GM23338 (cell line): ENCODE data around the gene RAPGEF3. TPM values are rescaled to one million over a fixed set of nuclear protein-coding genes. Genes with fewer than 3 reads are reported as not detected.

Source experiments
- ATAC-seq: fragments of 200-7000 bp; cut with Tn5 transposase; 3 replicates; pipeline ENCODE4 v1.9.1; 2020
- DNase-seq: peaks from one replicate; pipeline ENCODE4 v3.0.0-alpha.2; 2015; ENCODE audit warnings: low spot score
- H2AFZ ChIP-seq: fragments of 200-600 bp; sonication (generic); 2 replicates; pipeline ENCODE4 v1.8.0; 2016; ENCODE audit warnings: antibody characterized with exemption, mild to moderate bottlenecking, moderate library complexity
- H3F3A ChIP-seq: fragments of 200-600 bp; sonication (generic); replicated peaks from 2 replicates; pipeline ENCODE4 v1.8.0; 2017; ENCODE audit warnings: antibody characterized with exemption, mixed run types, low read depth
- H3K27ac ChIP-seq: fragments of 200-600 bp; sonication (generic); 2 replicates; pipeline ENCODE4 v1.6.1; 2016; ENCODE audit warnings: low read depth
- H3K27me3 ChIP-seq: fragments of 200-600 bp; sonication (generic); 2 replicates; pipeline ENCODE4 v1.8.0; 2016; ENCODE audit warnings: mild to moderate bottlenecking, mixed run types, moderate library complexity; ENCODE audit not compliant: insufficient read depth
- H3K36me3 ChIP-seq: fragments of 200-600 bp; sonication (generic); 2 replicates; pipeline ENCODE4 v1.8.0; 2016; ENCODE audit warnings: mild to moderate bottlenecking; ENCODE audit not compliant: insufficient read depth
- H3K4me1 ChIP-seq: fragments of 200-600 bp; sonication (generic); 2 replicates; pipeline ENCODE4 v1.8.0; 2016; ENCODE audit warnings: mild to moderate bottlenecking, moderate library complexity; ENCODE audit not compliant: insufficient read depth
- H3K4me2 ChIP-seq: fragments of 200-600 bp; sonication (generic); 2 replicates; pipeline ENCODE4 v1.7.1; 2017; ENCODE audit warnings: mixed run types
- H3K4me3 ChIP-seq: fragments of 200-600 bp; sonication (generic); 2 replicates; pipeline ENCODE4 v1.6.1; 2016; ENCODE audit warnings: mixed run types
- H3K79me2 ChIP-seq: fragments of 200-600 bp; sonication (generic); replicated peaks from 2 replicates; pipeline ENCODE4 v1.8.0; 2017; ENCODE audit warnings: mild to moderate bottlenecking; ENCODE audit not compliant: insufficient read depth
- H3K9me2 ChIP-seq: fragments of 200-600 bp; sonication (generic); 2 replicates; pipeline ENCODE4 v1.8.0; 2017; ENCODE audit not compliant: insufficient read depth
- H4K20me1 ChIP-seq: fragments of 200-600 bp; sonication (generic); replicated peaks from 2 replicates; pipeline ENCODE4 v1.8.0; 2017; ENCODE audit warnings: mild to moderate bottlenecking; ENCODE audit not compliant: insufficient read depth
- H3K27ac Mint-ChIP-seq: 2 replicates; pipeline ENCODE4 v1.8.0; 2020; ENCODE audit warnings: inconsistent platforms, mild to moderate bottlenecking, moderate library complexity, mixed read lengths
- H3K27me3 Mint-ChIP-seq: 3 replicates; pipeline ENCODE4 v1.8.0; 2022; ENCODE audit warnings: low read depth, mild to moderate bottlenecking, moderate library complexity, mixed read lengths, inconsistent platforms; ENCODE audit not compliant: insufficient read depth, poor library complexity
- H3K36me3 Mint-ChIP-seq: 3 replicates; pipeline ENCODE4 v1.8.0; 2021; ENCODE audit warnings: low read depth, mild to moderate bottlenecking, inconsistent platforms, moderate library complexity, mixed read lengths
- H3K4me1 Mint-ChIP-seq: 3 replicates; pipeline ENCODE4 v1.8.0; 2020; ENCODE audit warnings: mild to moderate bottlenecking, inconsistent platforms, mixed read lengths
- H3K4me3 Mint-ChIP-seq: 3 replicates; pipeline ENCODE4 v1.8.0; 2021; ENCODE audit warnings: moderate library complexity, mild to moderate bottlenecking, inconsistent platforms, mixed read lengths
- H3K9me3 Mint-ChIP-seq: 3 replicates; pipeline ENCODE4 v1.8.0; 2020; ENCODE audit warnings: moderate library complexity, mild to moderate bottlenecking, inconsistent platforms, mixed read lengths
- CTCF ChIP-seq, 2 experiments: fragments of 200-600 bp in 1 of 2; sonication (generic) in 1 of 2; conservative IDR thresholded peaks; 2 replicates each; pipeline versions ENCODE4 v1.5.1 to v1.6.1; 2016 to 2017; ENCODE audit warnings: antibody characterized with exemption in 2 of 2, low read depth in 2 of 2, mild to moderate bottlenecking in 2 of 2, moderate library complexity in 1 of 2
- EZH2 ChIP-seq: fragments of 200-600 bp; sonication (generic); IDR thresholded peaks from one replicate; pipeline ENCODE4 v1.8.0; 2017; ENCODE audit warnings: antibody characterized with exemption, mild to moderate bottlenecking, low read depth; ENCODE audit not compliant: unreplicated experiment
- EZH2phosphoT487 ChIP-seq: fragments of 200-600 bp; sonication (generic); IDR thresholded peaks from one replicate; pipeline ENCODE4 v1.8.1; 2018; ENCODE audit warnings: antibody characterized with exemption; ENCODE audit not compliant: unreplicated experiment
- JUNB ChIP-seq: IDR thresholded peaks from one replicate; pipeline ENCODE4 v1.6.1; 2016; ENCODE audit warnings: antibody characterized with exemption; ENCODE audit not compliant: unreplicated experiment
- NANOG ChIP-seq: IDR thresholded peaks from 2 replicates; pipeline ENCODE4 v1.6.1; 2016; ENCODE audit warnings: antibody characterized with exemption, borderline replicate concordance
- POLR2AphosphoS5 ChIP-seq: IDR thresholded peaks from 2 replicates; pipeline ENCODE4 v1.6.1; 2016; ENCODE audit warnings: antibody characterized with exemption, low read depth
- REST ChIP-seq: IDR thresholded peaks from one replicate; pipeline ENCODE4 v1.6.1; 2018; ENCODE audit warnings: antibody characterized with exemption; ENCODE audit not compliant: unreplicated experiment
- ZNF114 ChIP-seq: fragments of 250-450 bp; sonication (Bioruptor Pico); IDR thresholded peaks from 2 replicates; pipeline ENCODE4 v1.5.0; 2020; ENCODE audit warnings: mild to moderate bottlenecking, moderate library complexity
- ZNF331 ChIP-seq: fragments of 250-450 bp; sonication (Bioruptor Pico); IDR thresholded peaks from 2 replicates; pipeline ENCODE4 v1.5.0; 2020; ENCODE audit warnings: low read depth, mild to moderate bottlenecking, moderate library complexity
- polyA plus RNA-seq: library from polyadenylated mRNA; unstranded; fragments of >200 nt; fragmentation: Nextera tagmentation; extraction: Ambion mirVana; gene quantifications from 2 replicates; pipeline ENCODE4 v1.2.1, GENCODE V29; 2016
- total RNA-seq: library from RNA; depleted of rRNA; stranded (reverse); fragments of >200 nt; shearing (Covaris generic); gene quantifications from 2 replicates; pipeline ENCODE4 v1.2.3, GENCODE V29; 2014

Gene RAPGEF3
- total and polyA plus RNA-seq, 2 experiments from 2014 or later, result 2.3 to 11.8 TPM

DNA sequence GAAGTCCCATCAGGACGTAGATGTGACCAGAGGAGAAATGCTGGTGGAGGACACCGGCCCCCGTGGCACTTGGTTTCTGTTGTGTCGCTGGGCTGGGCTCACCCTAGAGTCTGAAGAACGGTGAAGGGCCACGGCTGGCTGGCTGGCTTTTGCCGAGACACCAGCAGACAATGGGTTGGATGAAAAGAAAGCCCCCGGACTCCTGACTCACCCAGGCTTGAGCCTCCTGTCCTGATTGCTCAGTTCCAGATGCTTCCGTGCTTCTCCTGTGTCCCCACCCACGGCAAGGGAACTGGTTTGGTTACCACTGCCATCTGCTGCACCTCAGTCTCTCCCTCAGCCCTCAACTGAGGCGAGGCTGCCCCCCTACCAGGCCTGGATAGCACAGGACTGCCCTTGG, 23.0 kb downstream of the RAPGEF3 start:
- Histone ChIP-seq H3K36me3 (no peaks in the 10 kb centered on the region), H3K27ac (no peak overlapping the region; the same call in 1 of the 2 replicates), H3K4me1 (peaks cover 16% of the 10 kb centered on the region; the same call in 1 of the 2 replicates), H3K4me2 (peak overlapping the region; percentile 15; the same call in 1 of the 2 replicates), H3K27me3 (no peaks in the 10 kb centered on the region), H3K79me2 (no peaks in the 10 kb centered on the region), H3F3A (no peaks in the 10 kb centered on the region), H2AFZ (no peak overlapping the region), H3K4me3 (no peak overlapping the region), H4K20me1 (no peaks in the 10 kb centered on the region), H3K9me2 (no peaks in the 10 kb centered on the region)
- no peaks in the 10 kb centered on the region for H3K9me3 Mint-ChIP-seq
- H3K4me3 Mint-ChIP-seq, result no peak overlapping the region
- H3K27ac Mint-ChIP-seq, result no peak overlapping the region
- peaks cover 14% of the 10 kb centered on the region for H3K27me3 Mint-ChIP-seq
- H3K36me3 Mint-ChIP-seq, result no peaks in the 10 kb centered on the region
- no peak for ATAC-seq
- H3K4me1 Mint-ChIP-seq, result peaks cover 26% of the 10 kb centered on the region
- DNase-seq, result no peak
- TF ChIP-seq POLR2AphosphoS5, result no peak
- TF ChIP-seq EZH2phosphoT487, result no peak
- no peak for TF ChIP-seq CTCF (conservative IDR thresholded peaks at IDR 0.05; ENCODE audit: low read depth in 2 of 2)
- no peak for TF ChIP-seq EZH2

DNA sequence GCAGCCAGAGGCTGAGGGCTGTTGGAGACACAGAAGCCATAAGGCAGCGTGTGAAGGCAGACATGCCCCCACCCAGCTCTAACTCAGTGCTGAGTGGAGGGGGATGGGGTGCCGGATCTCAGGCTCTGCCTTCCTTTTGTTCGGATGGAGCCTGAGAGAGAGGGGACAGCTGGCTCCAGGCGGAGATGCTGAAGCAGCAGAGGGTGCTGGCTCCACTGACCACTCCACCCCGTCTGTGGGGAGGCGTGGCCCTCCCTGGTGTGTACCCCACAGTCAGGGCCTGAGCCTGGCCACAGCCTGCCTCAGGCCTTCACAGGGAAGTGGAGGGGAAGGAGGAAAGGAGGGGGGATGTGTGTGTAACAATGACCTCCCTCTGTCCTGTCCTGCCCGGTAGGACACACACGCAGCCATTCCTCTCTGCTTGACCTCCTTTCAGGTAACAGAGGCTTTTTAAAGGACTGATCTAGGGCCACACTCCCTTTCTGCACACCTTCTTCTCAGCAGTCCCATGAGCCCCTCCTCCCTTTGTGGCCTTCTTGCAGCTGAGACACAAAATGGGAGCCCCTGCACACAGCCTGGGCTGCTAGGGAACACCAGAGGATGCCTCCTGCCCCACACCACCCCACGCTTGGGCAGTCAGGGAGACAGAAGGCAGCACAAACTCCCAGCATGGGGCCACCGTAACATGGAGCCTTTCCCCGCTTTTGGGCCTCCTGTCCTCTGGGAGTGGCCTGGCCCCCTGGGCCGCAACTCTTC, 23.8 kb downstream of the RAPGEF3 start:
- no peak overlapping the region for H3K27ac ChIP-seq
- no peaks in the 10 kb centered on the region for H3K79me2 ChIP-seq
- H3F3A ChIP-seq, result no peaks in the 10 kb centered on the region
- H4K20me1 ChIP-seq, result no peaks in the 10 kb centered on the region
- H3K4me2 ChIP-seq, result peak overlapping the region; percentile 15; the same call in 1 of the 2 replicates
- H3K36me3 ChIP-seq, result no peaks in the 10 kb centered on the region
- Mint-ChIP-seq H3K9me3 (no peaks in the 10 kb centered on the region), H3K27me3 (peaks cover 13% of the 10 kb centered on the region), H3K4me1 (peaks cover 23% of the 10 kb centered on the region), H3K4me3 (peak overlapping the region; percentile 27; the same call in 1 of the 3 replicates), H3K27ac (peak overlapping the region; percentile 65; the same call in 1 of the 2 replicates), H3K36me3 (no peaks in the 10 kb centered on the region)
- no peaks in the 10 kb centered on the region for H3K9me2 ChIP-seq
- ATAC-seq (peak; percentile 89), DNase-seq (peak; percentile 72)
- H3K27me3 ChIP-seq, result no peaks in the 10 kb centered on the region
- H3K4me3 ChIP-seq, result no peak overlapping the region
- no peak overlapping the region; the same call in 1 of the 2 replicates for H2AFZ ChIP-seq
- H3K4me1 ChIP-seq, result peaks cover 16% of the 10 kb centered on the region; the same call in 1 of the 2 replicates
- TF ChIP-seq REST (no peak), JUNB (no peak), EZH2 (no peak), ZNF331 (no peak), POLR2AphosphoS5 (no peak), NANOG (no peak), CTCF (conservative IDR thresholded peaks at IDR 0.05; ENCODE audit: low read depth in 2 of 2) (no peak), ZNF114 (CRISPR knock-in tag) (no peak)
